Stomach smooth muscle (tissue), 2 donors: Measurements from ENCODE around the gene TAS2R41.
"Not testable (repeated sequence)": the region's sequence is repeated elsewhere in the genome, so short reads cannot be mapped to it uniquely, and the experiment has no call there.

ENCODE experiments used
- H3K27ac ChIP-seq: one replicate; pipeline ENCODE4 v1.7.0; 2013; ENCODE audit warnings: mild to moderate bottlenecking, low read length, inconsistent platforms
- H3K27me3 ChIP-seq, 2 donors: one replicate each; pipeline ENCODE4 v1.7.0; 2013; ENCODE audit warnings: low read length in 2 of 2; ENCODE audit not compliant: insufficient read depth in 2 of 2, control insufficient read depth in 1 of 2
- H3K36me3 ChIP-seq, 2 donors: one replicate each; pipeline ENCODE4 v1.7.0; 2013; ENCODE audit warnings: low read length in 2 of 2; ENCODE audit not compliant: control insufficient read depth in 2 of 2, insufficient read depth in 2 of 2
- H3K4me1 ChIP-seq: one replicate; pipeline ENCODE4 v1.7.0; 2013; ENCODE audit warnings: low read length; ENCODE audit not compliant: control insufficient read depth, insufficient read depth
- H3K4me3 ChIP-seq, 2 donors: one replicate each; pipeline ENCODE4 v1.7.0; 2013; ENCODE audit warnings: low read length in 2 of 2
- H3K9ac ChIP-seq, 2 donors: one replicate each; pipeline ENCODE4 v1.7.0; 2013; ENCODE audit warnings: low read length in 2 of 2, mild to moderate bottlenecking in 1 of 2
- H3K9me3 ChIP-seq, 2 donors: one replicate each; pipeline ENCODE4 v1.7.0; 2013; ENCODE audit warnings: low read length in 2 of 2; ENCODE audit not compliant: control insufficient read depth in 2 of 2
- donor health status: healthy.
- donor health status: Pancreatic carcinoma.

Gene TAS2R41

GRCh38 chr7:143456992-143457793, 20.5 kb upstream of the TAS2R41 start:
- Histone ChIP-seq H3K9me3 (peaks cover 0 to 2% of the 10 kb centered on the region in 2 donors), H3K4me3 (no peak overlapping the region), H3K27me3 (no peaks in the 10 kb centered on the region), H3K4me1 (no peaks in the 10 kb centered on the region), H3K36me3 (no peaks in the 10 kb centered on the region), H3K9ac (no peak overlapping the region), H3K27ac (no peak overlapping the region)

- Histone ChIP-seq H3K4me3 (no peak overlapping the region), H3K27ac (no peak overlapping the region), H3K36me3 (no peaks in the 10 kb centered on the region), H3K9ac (no peak overlapping the region), H3K4me1 (no peaks in the 10 kb centered on the region), H3K27me3 (no peaks in the 10 kb centered on the region), H3K9me3 (peaks cover 0 to 2% of the 10 kb centered on the region in 2 donors)
Measured at GRCh38 chr7:143458263-143458662, 19.4 kb upstream of the TAS2R41 start.

DNA sequence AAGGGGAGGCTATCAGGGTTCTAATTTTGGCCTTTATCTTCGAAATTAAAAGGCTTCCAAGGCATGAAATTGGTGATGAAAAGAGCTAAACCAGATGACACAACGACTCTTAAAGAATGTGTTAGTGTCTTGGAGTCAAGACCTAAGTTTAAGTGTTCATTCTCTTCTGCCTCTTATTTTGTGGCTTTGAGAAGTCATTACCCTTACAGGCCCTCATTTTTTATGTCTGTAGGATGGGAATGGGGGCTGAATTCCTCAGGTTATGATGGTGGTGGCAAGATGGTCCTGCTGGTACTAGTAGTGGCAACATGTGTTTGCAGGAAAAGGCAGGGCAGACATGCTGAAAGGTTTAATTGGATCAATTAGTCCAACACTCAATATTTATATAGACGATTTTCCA, 19.0 kb upstream of the TAS2R41 start:
- H3K27ac ChIP-seq, result no peak overlapping the region
- peaks cover 0 to 2% of the 10 kb centered on the region in 2 donors for H3K9me3 ChIP-seq
- no peaks in the 10 kb centered on the region for H3K4me1 ChIP-seq
- H3K27me3 ChIP-seq, result no peaks in the 10 kb centered on the region
- no peak overlapping the region for H3K9ac ChIP-seq
- no peaks in the 10 kb centered on the region for H3K36me3 ChIP-seq
- no peak overlapping the region for H3K4me3 ChIP-seq

GRCh38 chr7:143459359-143459758, 18.3 kb upstream of the TAS2R41 start:
- H3K27ac ChIP-seq, result no peak overlapping the region
- H3K27me3 ChIP-seq, result no peaks in the 10 kb centered on the region
- no peak overlapping the region for H3K9ac ChIP-seq
- H3K36me3 ChIP-seq, result no peaks in the 10 kb centered on the region
- peaks cover 0 to 2% of the 10 kb centered on the region in 2 donors for H3K9me3 ChIP-seq
- H3K4me1 ChIP-seq, result no peaks in the 10 kb centered on the region
- no peak overlapping the region for H3K4me3 ChIP-seq

DNA sequence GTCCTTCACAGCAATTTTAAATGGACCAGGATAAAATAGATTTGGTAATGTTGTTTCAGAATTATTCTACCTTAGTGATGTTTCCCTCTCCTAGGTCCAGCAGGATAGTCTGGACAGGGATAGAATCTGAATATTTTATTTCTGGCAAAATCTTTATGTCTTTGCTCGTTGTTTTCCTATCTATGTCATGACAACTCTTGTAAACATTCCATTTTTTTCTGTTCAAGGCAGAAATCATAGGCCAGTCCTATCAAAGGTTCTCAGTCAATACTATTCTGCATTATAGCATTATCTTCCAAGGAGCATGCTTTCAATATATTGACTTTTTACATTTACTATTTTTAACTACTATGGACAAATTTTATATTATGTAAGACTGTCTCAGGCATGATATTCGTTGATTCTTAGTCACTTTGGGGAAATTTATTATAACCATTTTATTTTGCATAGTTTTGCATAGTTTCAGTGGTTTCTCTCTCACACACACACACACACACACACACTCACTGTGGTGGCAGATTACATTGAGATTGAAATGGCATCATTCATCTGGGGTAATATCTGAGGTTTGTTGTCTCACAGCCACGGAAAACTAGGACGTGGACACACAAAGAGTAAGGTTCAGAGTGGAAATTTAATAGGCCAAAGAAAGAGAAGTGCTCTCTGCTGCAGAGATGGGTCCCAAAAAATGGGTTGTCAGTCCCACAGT, 17.2 kb upstream of the TAS2R41 start:
- Histone ChIP-seq H3K9ac (no peak overlapping the region), H3K36me3 (no peaks in the 10 kb centered on the region), H3K4me1 (no peaks in the 10 kb centered on the region), H3K9me3 (peaks cover 0 to 2% of the 10 kb centered on the region in 2 donors), H3K4me3 (no peak overlapping the region), H3K27me3 (no peaks in the 10 kb centered on the region), H3K27ac (no peak overlapping the region)

GRCh38 chr7:143462045-143462444, 15.6 kb upstream of the TAS2R41 start:
- Histone ChIP-seq H3K4me1 (no peaks in the 10 kb centered on the region), H3K9me3 (peaks cover 0 to 2% of the 10 kb centered on the region in 2 donors), H3K4me3 (no peak overlapping the region), H3K27me3 (no peaks in the 10 kb centered on the region), H3K36me3 (no peaks in the 10 kb centered on the region), H3K9ac (no peak overlapping the region), H3K27ac (no peak overlapping the region)

- Histone ChIP-seq H3K4me1 (no peaks in the 10 kb centered on the region), H3K27me3 (no peaks in the 10 kb centered on the region), H3K27ac (no peak overlapping the region), H3K4me3 (no peak overlapping the region), H3K36me3 (no peaks in the 10 kb centered on the region), H3K9ac (no peak overlapping the region), H3K9me3 (peaks cover 0 to 2% of the 10 kb centered on the region in 2 donors)
Measured at GRCh38 chr7:143463556-143463955, 14.1 kb upstream of the TAS2R41 start.

DNA sequence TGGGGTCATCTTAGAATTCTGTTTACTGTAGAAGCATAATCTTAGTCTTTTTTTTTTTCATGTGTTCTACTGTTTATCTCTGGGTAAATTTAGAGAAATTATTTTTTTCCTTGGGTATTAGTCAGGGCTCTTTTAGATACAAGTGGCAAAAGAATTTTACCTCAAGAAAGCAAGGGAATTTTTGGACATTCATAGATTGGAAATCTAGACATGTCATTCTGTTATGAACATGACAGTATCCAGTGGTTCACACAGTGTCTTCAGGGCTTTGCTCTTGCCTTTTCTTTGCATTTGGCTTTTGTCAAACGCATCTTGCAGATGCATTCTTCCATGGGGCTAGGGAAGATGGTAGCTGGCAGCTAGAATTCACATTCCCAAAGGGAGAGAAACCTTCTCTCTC, 13.7 kb upstream of the TAS2R41 start:
- Histone ChIP-seq H3K36me3 (no peaks in the 10 kb centered on the region), H3K9ac (no peak overlapping the region), H3K27ac (no peak overlapping the region), H3K4me3 (no peak overlapping the region), H3K4me1 (no peaks in the 10 kb centered on the region), H3K27me3 (no peaks in the 10 kb centered on the region), H3K9me3 (peaks cover 0 to 2% of the 10 kb centered on the region in 2 donors)

DNA sequence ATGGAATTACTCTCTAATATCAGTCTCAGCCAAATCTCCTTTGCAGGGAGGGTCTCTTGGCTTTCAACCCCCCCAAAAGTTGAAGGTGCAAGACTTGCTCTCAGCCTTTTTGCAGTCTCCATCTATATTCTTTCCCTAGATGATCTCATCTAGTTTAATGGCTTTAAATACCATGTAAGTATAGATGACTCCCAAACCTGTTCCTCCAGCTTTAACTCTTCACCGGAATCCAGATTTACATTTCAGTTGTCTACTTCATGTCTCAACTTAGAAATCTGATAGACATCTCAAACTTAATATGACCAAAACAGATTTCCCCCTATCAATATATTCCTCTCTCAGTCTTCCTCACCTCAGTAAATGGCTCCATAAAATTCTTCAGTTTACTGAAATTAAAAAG, 9.9 kb upstream of the TAS2R41 start:
- no peak overlapping the region for H3K4me3 ChIP-seq
- no peaks in the 10 kb centered on the region for H3K36me3 ChIP-seq
- H3K9ac ChIP-seq, result no peak overlapping the region
- no peaks in the 10 kb centered on the region for H3K27me3 ChIP-seq
- peaks cover 2 to 3% of the 10 kb centered on the region in 2 donors for H3K9me3 ChIP-seq
- no peak overlapping the region for H3K27ac ChIP-seq
- no peaks in the 10 kb centered on the region for H3K4me1 ChIP-seq

DNA sequence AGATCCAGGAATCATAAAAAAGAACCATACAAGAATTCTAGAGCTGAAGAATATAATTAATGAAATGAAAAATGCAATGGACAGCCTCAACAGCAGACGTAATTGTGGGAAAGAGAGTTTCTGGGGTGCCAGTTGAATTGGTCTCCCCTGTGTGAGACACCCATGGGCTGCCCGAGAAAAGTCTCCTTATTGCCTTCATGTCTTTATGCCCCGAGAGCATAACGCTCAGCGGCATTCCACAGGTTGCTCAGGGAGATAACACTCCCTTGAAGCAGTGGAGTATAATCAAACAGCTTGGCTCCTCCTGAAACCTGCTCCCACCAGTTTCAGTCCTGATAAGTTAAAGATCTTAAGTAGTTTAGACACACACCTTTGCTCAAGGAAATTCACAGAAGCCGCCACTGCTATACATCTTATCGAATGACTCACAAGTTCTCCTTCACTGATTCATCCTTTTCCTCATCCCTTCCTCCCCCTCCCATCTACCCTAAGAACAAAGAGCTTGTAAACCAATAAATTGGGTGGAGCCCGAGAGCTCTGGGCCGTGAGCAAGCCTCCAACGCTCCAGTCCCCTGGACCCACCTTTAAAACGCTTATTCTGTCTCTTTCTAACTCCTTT, 5.5 kb upstream of the TAS2R41 start:
- H3K4me3 ChIP-seq, H3K4me1 ChIP-seq, H3K27ac ChIP-seq, H3K9ac ChIP-seq, H3K9me3 ChIP-seq, H3K36me3 ChIP-seq, H3K27me3 ChIP-seq: not testable (repeated sequence)
